Suppressor macrophage treated with lipopolysaccharide for 1 hour (primary cell): Measurements from ENCODE around the gene PLK3.
"Not testable (repeated sequence)": the region's sequence is repeated elsewhere in the genome, so short reads cannot be mapped to it uniquely, and the experiment has no call there.

ENCODE experiments used
- DNase-seq, 3 donors: peaks; one replicate each; pipeline ENCODE4 v3.0.0-alpha.2; 2020 to 2022

The PLK3 gene

DNA sequence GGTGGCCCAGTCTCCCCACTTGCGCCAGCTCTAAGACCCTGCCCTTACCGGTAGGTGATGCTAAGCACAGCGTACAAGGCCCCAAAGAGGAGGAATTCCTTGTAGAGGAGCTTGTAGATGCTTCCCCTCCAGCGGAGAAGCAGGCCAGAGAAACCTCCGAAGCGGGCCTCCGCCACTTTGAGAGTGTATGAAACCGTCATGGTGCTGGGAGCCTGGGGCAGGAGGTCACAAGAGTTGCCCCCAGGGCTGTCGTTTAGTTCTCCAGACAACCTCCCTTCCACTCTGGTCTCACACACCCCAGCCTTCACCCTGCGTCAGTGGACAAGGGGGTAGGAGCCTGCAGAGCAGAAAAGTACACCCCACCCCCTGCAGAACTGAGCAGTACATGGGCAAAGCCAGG, 12.7 kb upstream of the PLK3 start:
- DNase-seq = peak in 1 of 3 donors; percentile 13

DNA sequence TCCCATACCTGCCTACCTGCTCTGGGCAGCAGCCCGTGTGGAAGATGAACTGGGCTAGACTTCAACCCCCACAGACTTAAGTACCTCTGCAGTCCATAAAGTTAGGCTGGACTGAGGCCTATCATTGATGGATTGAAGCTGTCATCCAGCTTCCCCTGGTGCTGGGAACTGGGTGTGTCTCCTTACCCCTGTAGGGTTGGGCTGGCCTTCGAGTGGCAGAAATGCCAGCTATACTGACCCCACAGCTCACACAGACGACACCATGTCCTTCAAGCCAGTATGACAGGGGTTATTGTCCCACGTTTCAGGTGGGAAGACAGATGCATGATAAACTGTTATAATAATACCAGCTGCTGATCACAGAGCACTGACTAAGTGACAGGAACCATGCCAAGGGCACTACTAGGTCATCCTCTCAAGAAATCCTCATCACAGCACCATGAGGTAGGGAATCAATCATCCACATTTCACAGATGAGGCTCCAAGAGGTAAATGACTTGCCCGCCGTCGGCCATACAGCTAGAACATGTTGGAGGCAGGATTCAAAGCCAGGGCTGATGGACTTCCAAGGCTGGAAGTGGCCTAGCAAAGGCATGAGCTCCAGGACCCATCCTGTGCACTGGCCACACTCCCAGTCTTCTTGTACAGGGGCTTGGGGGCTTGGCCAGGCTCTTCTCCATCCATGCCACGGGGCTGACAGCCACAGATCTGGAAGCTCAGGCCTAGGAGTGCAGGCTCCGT, 11.9 kb upstream of the PLK3 start, which contains the start of gene BEST4:
Gene BEST4 (minus strand): TSS at position 51 of the 741 bp plus-strand sequence. CDS start 465 bp downstream, outside the sequence.
- peak in 1 of 3 donors; percentile 16 for DNase-seq

DNA sequence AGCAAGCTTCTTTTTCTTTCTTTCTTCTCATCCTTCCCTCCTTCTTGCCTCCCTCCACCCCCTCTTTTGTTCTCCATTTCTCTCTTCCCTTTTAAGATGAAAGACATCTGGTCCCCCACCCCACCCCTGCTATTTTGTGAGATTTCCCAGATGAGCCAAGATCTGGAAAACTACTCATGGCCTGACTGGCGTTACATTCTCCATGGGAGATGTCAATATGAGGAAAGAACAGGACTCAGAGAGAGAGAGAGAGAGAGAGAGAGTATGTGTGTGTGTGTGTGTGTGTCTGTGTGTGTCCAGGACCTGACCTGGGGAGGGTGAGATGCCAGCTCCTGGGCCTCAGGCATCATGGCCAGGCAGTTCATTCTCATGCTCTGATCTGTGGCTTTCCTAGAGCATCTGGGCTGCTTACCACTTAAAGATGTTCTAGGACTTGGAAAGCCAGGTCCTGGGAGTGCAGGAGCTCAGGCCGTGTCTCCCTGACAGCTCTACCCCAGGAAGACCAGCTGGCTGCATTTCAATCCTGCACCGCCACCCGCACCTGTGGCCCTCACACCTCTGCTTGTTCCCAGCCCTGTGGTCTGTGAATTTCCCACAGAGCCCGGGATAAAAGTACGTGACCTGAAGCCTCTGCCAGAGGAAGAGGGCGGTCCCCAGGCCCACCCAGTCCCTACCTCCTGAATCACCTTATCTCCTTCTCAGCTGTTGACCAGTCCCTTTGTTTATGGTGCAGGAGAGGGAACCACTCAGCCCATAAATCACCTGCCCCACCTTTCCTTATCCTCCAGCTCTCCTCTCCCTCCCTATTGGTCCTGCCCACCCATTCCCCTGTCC, 9.0 kb upstream of the PLK3 start:
- DNase-seq = no peak

DNA sequence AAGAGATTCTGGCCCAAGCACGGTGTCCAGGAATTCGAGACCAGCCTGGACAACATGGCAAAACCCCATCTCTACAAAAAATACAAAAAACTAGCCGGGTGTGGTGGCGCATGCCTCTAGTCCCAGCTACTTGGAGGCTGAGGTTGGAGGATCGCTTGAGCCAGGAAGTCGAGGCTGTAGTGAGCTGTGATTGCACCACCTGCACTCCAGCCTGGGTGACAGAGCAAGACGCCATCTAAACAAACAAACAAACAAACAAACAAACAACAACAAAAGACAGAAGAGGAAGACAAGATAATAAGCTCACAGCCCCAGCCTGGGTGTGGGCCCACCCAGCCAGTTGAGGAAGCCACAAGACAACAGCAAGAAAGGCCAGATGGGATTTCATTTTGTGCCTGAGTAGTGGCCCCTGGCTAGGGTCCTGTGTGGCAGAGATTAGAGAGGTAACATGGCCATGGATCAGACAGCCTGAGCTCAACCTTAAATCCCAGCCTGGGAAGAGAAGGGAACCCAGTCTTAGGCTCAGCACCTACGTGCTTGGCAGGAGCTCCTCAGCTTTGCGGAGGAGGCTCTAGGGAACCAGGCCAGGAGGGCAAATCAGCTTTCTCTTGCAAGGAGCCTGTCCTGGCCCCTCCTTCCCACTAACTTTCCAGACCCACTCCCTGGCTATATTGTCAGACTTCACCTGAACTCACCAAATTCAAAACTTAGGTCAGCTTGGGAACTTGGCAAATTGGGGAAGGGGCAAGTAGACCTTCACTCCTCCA, 7.3 kb upstream of the PLK3 start:
- DNase-seq = no peak

DNA sequence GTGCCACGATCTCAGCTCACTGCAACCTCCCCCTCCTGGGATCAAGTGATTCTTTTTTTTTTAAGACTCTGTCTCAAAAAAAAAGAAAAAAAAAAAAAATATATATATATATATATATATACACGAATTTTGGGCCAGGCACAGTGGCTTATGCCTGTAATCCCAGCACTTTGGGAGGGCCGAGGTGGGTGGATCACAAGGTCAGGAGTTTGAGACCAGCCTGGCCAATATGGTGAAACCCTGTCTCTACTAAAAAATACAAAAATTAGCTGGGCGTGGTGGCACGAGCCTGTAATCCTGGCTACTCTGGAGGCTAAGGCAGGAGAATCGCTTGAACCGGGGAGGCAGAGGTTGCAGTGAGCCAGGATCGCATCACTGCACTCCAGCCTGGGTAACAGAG, 2.3 kb upstream of the PLK3 start:
- DNase-seq = not testable (repeated sequence)

DNA sequence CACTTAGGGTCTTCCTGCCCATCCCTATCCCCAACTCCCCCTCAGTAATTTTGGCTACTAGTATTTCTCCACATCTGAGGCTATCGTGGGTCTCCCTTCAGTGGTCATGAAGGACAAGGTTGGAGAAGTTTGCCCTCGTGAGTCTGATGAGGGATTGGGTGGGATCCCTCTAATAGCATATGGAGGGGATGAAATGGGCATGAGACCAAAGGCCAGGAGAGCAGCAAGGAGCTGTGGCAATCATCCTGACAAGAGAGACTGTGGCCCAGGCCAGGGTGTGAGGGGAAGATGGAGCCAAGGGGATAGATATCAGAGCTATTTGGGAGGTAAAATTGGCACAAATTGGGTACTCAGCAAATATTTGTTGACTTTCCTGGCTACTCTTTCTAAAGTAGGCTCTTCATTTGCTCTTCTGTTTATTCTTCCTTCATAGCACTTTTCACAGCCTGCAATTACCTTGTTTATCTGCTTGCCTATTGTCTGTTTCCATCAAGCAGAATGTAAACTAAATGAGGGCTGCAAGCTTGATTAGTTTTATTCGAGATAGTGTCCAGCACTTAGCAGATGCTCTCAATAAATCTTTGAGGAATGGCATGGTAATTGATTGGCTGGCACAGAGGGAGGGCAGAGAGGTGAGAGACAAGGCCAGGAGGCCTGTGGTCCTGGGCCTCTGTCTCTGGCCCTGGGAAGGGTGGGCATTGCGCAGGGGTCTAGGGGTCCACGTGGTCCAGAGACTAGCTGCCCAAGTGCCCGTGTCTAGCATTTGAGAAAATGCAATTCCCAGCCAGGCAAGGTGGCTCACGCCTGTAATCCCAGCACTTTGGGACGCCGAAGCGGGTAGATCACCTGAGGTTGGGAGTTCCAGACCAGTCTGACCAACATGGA, 1.5 kb upstream of the PLK3 start:
- DNase-seq = no peak

DNA sequence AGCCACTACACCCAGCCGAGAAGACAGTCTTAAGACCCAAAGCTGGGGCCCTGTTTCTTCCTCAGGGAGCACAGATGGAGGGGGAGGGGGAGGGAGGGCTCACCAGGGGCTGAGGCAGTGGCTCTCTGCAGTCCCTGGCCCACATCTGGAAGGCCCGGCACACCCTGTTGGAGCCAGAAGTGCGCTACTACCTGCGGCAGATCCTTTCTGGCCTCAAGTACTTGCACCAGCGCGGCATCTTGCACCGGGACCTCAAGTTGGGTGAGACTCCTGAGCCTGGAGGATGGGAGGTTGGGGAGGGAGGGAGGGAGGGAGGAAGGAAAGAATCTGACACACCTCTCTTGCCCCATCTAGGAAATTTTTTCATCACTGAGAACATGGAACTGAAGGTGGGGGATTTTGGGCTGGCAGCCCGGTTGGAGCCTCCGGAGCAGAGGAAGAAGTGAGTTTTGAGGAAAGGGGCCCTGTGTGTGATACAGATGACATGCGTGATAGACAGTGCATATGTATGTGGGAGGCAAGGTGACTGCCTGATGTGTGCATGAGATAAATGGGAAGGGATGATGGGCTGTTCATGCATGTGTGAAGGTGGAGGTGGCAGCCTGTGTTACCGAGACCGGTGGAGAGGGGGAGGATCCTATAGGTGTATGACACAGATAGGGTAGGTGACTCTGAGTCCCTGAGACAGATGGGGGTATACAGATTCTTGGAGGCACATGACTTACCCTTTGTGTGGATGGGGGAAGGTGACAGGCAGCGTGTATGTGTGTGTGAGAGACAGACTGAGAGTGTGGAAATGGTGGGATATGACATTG, 1.5 kb downstream of the PLK3 start:
- DNase-seq = peak; percentile 85 to 90 (median 86)

DNA sequence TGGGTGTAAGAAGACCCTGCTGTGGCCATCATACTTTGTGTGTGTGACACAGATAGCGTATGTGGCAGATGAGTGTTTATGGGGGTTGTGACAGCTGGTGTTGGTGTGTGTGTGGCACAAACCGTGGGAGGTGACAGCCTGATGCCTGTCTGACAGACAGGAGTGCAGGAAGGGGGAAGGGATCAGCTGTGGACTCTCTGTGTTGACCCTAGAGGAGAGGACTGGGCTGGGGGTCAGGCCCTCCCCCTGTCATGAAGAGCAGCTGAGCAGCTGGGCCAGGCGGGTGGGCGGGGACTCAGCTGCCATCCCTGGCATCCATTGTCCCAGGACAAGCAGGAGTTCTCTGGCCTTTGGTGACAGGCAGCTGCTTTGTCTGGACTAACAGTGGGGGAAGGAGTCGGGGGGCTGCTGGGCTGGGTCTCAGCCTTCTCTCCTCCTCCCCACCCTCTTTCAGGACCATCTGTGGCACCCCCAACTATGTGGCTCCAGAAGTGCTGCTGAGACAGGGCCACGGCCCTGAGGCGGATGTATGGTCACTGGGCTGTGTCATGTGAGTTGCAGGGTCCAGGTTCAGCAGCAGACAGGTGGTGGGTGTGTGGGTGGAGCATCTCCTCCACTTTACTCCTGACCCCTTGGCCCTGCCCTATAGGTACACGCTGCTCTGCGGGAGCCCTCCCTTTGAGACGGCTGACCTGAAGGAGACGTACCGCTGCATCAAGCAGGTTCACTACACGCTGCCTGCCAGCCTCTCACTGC, 2.3 kb downstream of the PLK3 start:
- peak in 1 of 3 donors; percentile 39 for DNase-seq

DNA sequence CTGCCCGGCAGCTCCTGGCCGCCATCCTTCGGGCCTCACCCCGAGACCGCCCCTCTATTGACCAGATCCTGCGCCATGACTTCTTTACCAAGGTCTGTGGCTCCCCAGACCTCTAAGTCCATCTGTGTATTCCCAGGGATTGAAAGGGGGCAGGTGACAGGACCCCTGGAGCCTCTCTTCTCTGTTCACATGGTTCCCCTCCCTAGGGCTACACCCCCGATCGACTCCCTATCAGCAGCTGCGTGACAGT, 2.8 kb downstream of the PLK3 start:
- no peak for DNase-seq

DNA sequence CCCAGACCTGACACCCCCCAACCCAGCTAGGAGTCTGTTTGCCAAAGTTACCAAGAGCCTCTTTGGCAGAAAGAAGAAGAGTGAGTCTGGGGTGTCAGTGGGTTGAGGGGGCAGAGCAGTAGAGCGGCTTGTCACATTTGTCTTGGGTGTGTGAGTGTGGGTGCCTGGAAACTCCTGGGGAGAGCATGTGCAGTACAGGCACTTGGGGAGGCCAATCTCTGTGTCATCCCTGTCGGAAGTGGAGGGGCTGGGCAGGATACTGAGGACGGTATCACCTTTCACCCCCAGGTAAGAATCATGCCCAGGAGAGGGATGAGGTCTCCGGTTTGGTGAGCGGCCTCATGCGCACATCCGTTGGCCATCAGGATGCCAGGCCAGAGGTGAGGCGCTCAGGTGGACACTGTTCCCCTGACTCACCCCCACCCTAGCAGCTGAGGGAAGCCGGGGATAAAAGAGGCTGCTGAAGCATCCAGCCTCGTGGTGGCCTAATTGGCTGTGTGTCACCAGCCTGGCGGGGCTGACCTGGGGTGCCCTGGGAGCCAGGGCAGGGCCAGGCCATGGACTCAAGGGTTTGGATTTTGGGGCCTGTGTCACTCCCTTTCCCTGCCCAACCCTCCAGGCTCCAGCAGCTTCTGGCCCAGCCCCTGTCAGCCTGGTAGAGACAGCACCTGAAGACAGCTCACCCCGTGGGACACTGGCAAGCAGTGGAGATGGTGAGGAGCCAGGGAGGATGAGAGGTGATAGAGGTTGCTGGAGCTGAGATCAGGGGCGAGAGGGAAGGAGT, 3.3 kb downstream of the PLK3 start:
- DNase-seq = no peak

DNA sequence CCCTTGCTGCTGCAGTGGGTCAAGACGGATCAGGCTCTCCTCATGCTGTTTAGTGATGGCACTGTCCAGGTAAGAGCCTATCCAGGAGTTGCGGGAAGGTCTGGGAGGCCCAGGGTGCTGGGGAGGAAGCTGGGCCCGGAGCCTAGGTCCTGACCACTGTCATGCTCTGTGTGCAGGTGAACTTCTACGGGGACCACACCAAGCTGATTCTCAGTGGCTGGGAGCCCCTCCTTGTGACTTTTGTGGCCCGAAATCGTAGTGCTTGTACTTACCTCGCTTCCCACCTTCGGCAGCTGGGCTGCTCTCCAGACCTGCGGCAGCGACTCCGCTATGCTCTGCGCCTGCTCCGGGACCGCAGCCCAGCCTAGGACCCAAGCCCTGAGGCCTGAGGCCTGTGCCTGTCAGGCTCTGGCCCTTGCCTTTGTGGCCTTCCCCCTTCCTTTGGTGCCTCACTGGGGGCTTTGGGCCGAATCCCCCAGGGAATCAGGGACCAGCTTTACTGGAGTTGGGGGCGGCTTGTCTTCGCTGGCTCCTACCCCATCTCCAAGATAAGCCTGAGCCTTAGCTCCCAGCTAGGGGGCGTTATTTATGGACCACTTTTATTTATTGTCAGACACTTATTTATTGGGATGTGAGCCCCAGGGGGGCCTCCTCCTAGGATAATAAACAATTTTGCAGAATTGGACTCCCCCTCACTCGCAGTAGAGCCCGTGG, 5.3 kb downstream of the PLK3 start:
- DNase-seq = no peak

DNA sequence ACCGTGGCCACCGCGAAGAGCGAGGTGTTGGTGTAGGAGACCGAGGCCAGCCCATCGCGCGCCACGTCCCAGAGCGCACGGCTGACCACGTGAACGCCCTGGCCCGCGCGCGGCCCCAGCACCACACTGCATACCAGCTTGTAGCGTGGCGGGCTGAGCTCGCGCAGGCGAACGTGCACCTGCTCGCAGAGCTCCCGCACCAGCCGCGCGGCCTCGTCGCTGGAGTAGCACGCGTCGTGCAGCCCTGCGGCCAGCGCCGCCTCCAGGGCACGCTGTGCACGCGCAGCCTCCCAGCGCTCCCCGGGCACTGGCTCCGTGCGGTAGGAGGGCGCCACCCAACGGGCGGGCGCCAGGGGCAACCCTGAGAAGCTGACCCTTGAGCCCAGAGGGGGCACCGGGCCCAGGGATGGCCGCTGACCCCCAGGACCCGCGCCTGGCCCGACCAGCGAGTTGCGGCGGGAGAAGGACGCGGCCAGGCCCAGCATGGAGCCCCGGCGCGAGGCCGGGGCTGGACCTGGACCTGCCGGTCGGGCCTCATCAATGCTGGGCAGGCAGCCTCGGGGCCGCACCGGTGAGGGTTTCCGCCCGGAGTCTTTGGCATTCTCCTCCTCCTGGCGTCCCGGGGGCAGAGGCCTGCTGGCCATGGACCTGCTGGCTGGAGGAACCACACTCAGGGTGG, 6.0 kb downstream of the PLK3 start:
- DNase-seq = no peak

DNA sequence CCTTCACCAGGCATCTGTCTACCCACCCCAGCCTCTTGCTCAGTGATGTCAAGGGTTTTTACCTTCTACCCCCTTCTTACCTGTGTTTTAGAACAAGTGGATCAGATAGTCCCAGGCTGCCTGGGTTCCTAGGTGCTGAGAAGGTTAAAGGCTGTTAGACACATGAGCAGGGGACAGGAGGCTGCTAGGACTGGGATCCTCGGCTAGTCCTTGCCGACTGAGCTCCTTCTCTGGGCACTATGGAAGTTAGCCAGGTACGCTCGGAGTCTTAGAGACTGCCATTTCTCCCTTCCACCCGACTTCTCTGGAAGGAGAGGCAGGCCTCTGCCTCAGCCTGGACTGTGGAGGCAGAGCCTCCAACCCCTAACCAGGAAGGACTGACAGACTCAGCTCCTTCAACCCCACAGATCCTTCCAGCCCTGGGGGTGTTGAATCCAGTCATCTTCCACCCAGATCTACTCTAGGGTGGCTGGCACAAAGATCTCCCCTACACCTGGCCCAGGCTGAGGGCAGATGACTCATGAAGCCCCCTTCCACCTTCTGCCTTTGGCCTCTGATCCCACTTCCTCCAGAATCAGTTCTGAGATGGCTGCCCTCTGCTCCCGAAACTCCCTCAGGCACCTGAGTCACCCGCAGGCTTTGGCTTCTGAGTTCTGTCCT, 6.7 kb downstream of the PLK3 start, which contains the start of gene DYNLT4:
Gene DYNLT4 (minus strand): TSS at position 648 of the 660 bp plus-strand sequence. CDS start 683 bp downstream, outside the sequence.
- DNase-seq = no peak

DNA sequence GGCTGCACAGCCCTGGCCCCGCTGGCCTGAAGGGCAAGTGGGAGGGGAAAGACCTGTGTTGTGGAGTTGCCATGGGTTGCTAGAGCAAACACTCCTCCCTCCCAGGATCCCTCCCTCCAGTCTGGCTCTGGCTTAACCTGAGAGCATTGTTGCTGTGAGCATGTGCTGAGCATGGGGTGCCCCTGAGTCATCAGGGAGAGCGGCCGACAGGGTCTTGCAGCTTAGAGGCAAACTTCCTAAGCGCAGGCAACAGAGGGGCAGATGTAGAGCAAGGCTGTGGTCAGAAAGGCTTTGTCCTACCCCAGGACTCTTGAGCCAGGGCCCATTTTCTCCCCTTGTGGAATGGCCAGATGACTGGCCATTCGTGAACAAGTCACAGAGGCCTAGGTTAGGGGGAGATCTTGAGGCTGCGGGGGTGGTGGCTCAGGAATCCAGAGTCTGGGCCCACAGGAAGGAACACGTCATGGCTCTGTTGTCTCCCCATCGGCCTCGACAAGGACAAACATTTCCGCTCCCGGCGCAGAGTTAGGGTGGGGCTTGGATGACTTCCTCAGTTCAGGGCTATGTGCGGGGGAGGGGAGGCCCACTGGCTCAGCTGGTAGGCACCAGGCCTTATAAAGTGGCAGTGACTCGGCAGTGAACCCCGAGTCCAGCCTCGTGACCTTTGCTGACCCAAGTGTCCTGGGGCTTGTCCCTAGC, 7.3 kb downstream of the PLK3 start:
- peak; percentile 98 to 99 (median 99) for DNase-seq

DNA sequence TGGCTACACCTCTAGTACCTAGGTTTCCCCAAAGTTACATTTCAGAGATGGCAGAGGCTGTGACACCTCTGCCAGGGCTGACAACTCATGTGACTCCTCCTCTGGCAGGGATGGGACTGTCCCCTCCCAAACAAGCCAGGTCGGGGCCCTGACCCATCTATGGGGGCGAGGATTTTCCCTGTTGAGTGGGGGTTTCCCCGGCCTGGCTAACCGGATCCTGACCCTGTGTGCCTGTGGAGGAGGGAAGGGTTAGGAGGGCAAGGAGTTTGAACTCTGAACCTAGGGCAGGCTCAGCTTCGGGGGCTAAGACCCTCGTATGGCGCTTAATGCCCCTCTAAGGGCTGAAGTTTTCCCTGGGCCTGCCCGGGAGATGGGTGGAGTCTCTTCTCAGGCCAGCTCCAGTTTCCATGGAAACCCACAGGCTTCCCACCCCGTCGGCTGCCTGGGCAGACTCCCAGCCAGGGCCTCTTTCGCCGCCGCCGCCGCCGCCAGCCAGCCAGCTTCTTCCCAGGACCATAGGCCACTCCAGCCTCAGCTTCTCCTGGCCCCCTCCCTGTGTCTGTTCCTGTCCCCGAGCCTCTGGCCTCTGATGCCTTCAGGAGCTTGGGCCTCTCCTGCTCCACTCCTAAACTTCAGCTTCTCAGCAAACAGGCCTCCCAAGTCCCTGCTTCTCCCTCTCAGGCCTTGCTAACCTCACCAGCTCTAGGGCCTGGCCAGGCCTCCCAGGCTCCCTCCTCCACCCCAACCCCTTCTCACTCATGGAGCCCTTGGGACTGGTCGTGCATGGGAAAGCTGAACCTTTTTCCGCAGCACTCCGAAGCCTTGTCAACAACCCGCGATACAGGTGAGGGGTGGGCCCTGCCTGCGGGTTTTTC, 8.1 kb downstream of the PLK3 start, which contains the start of gene BTBD19:
Gene BTBD19 (plus strand): TSS at position 461 of the 875 bp plus-strand sequence. CDS start 298 bp downstream, at position 759.
- DNase-seq = peak; percentile 97 to 98 (median 97)
